ENCODE measurements around the gene ARHGAP28. TPM values are rescaled to one million over a fixed set of nuclear protein-coding genes. Genes with fewer than 3 reads are reported as not detected.

ARHGAP28 gene
- total RNA-seq, 1 experiment from 2014 or later = 118 TPM

DNA sequence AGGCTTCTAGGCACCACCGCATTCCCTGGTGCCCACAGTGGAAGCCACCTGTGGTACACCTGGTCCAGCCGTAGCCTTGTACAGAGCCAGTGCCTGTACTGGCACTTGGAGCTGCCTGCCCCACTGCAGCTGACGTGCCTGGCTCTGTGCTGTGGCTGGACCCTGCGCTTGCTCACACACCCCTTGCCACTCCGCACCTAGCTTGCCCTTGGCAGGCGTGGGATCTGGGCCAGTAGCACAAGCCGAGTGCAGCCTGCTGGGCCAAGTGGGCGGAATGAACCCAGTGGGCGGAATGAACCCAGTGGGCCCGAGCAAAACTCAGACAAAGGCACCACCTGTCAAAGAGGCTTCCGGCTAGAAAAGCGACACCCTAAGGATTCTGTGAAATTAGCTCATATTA is 126.3 kb downstream of the ARHGAP28 start:
- intact Hi-C loops (cut with micrococcal nuclease; ENCODE audit: unreplicated experiment) = no loop called here
- POLR2A ChIA-PET = interaction anchor here (0.5 kb wide), 1 partner anchor 30 kb away, joined by 3 read pairs; no protein-coding TSS in a partner anchor
- no peak overlapping the region for H3K27ac Mint-ChIP-seq (ENCODE audit: unreplicated experiment)

DNA sequence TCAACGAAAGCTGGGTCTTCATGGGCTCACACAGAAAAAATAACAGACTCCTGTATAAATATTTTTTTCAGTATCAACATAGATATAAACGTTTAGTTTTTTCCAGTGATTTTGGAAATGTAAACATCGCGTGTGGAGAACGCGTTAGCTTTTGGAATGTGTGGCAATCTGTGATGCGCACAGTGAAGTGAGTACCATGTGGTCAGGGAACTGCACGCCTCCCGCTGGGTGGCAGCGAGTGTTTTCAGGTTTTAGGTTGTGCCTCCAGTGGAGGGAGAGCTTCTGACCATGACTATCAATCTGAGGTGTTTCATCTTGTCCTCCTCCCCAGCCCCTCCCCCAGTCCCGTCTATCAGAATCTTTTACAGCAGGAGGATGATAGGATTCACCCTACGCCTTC is 127.8 kb downstream of the ARHGAP28 start:
- ChIA-PET POLR2A (no interaction called here), CTCF (no interaction called here)
- H3K9me3 Mint-ChIP-seq (ENCODE audit: unreplicated experiment) = no peaks in the 10 kb centered on the region
- Histone ChIP-seq H3K9me3 (no peaks in the 10 kb centered on the region), H3K4me3 (ENCODE audit: low read depth, low read length) (no peak overlapping the region), H3K36me3 (ENCODE audit: control insufficient read depth, insufficient read depth, low read length) (no peaks in the 10 kb centered on the region; the same call in 1 of the 2 replicates), H3K27me3 (replicated peaks; ENCODE audit: control insufficient read depth, insufficient read depth, low read length) (no peaks in the 10 kb centered on the region), H3K4me1 (no peaks in the 10 kb centered on the region)
- no peak for DNase-seq
- no peaks in the 10 kb centered on the region for H3K27me3 Mint-ChIP-seq (ENCODE audit: insufficient read depth, unreplicated experiment)
- H3K4me3 Mint-ChIP-seq (ENCODE audit: unreplicated experiment) = no peak overlapping the region
- no TSS peak for BruUV-seq (replicated peaks)
- peaks cover 56% of the 10 kb centered on the region for H3K36me3 Mint-ChIP-seq (ENCODE audit: insufficient read depth, unreplicated experiment)
- TF ChIP-seq, protein P1, sequence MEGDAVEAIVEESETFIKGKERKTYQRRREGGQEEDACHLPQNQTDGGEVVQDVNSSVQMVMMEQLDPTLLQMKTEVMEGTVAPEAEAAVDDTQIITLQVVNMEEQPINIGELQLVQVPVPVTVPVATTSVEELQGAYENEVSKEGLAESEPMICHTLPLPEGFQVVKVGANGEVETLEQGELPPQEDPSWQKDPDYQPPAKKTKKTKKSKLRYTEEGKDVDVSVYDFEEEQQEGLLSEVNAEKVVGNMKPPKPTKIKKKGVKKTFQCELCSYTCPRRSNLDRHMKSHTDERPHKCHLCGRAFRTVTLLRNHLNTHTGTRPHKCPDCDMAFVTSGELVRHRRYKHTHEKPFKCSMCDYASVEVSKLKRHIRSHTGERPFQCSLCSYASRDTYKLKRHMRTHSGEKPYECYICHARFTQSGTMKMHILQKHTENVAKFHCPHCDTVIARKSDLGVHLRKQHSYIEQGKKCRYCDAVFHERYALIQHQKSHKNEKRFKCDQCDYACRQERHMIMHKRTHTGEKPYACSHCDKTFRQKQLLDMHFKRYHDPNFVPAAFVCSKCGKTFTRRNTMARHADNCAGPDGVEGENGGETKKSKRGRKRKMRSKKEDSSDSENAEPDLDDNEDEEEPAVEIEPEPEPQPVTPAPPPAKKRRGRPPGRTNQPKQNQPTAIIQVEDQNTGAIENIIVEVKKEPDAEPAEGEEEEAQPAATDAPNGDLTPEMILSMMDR (IDR thresholded peaks at IDR 0.05; ENCODE audit: insufficient read depth in 1 of 2, low read depth in 1 of 2, low read length in 1 of 2, severe bottlenecking in 1 of 2, unreplicated experiment in 1 of 2) = no peak
- intact Hi-C loops (cut with micrococcal nuclease; ENCODE audit: unreplicated experiment) = no loop called here
- H3K4me1 Mint-ChIP-seq (ENCODE audit: low read depth, unreplicated experiment) = no peaks in the 10 kb centered on the region
- H3K27ac Mint-ChIP-seq (ENCODE audit: unreplicated experiment) = no peak overlapping the region

More for the DNA sequence above, 126.3 kb downstream of the ARHGAP28 start:
- Histone ChIP-seq H3K4me3 (ENCODE audit: low read depth, low read length) (no peak overlapping the region), H3K9me3 (no peaks in the 10 kb centered on the region), H3K27me3 (replicated peaks; ENCODE audit: control insufficient read depth, insufficient read depth, low read length) (no peaks in the 10 kb centered on the region), H3K4me1 (no peaks in the 10 kb centered on the region), H3K36me3 (ENCODE audit: control insufficient read depth, insufficient read depth, low read length) (no peaks in the 10 kb centered on the region)
- CTCF ChIA-PET = no interaction called here
- Mint-ChIP-seq H3K36me3 (ENCODE audit: insufficient read depth, unreplicated experiment) (peaks cover 71% of the 10 kb centered on the region), H3K27me3 (ENCODE audit: insufficient read depth, unreplicated experiment) (no peaks in the 10 kb centered on the region), H3K4me3 (ENCODE audit: unreplicated experiment) (no peak overlapping the region), H3K4me1 (ENCODE audit: low read depth, unreplicated experiment) (no peaks in the 10 kb centered on the region), H3K9me3 (ENCODE audit: unreplicated experiment) (no peaks in the 10 kb centered on the region)
- TF ChIP-seq, protein P1 (IDR thresholded peaks at IDR 0.05; ENCODE audit: insufficient read depth in 1 of 2, low read depth in 1 of 2, low read length in 1 of 2, severe bottlenecking in 1 of 2, unreplicated experiment in 1 of 2) = no peak
- no peak for DNase-seq
- no TSS peak for BruUV-seq (replicated peaks)

DNA sequence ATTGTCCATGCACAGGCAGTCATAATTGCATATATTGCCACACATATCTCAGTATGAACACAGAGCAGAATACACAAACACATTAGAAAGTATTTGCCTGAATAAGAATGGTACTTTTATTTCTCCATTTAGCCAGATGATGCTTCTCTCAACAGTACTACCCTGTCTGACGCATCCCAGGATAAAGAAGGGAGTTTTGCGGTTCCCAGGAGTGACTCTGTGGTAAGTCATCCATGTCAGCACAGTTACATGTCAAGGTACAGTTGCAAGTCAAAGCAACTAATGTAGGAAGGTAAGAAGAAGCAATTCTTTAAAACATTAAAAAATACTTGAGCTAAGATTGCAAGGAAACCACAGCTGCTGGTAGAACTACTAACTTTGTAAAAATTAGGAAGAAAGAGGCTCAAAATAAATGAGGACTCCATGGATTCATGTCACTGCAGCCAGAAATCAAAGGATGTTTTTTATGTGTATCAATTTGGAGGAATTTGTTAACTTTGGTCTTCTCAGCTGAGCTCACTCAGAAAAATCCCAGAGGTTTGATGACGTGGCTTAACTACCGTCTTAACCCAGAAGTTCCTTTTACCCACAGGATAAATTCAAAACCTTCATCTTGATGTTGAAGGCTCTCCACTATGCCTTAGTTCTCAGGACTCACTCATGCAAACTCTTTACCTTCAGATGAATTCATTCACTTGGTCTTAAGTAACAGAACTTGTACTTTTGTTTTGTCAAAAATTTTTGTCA is 130.3 kb downstream of the ARHGAP28 start:
- intact Hi-C loops (cut with micrococcal nuclease; ENCODE audit: unreplicated experiment) = no loop called here
- Histone ChIP-seq H3K4me3 (ENCODE audit: low read depth, low read length) (no peak overlapping the region), H3K27me3 (replicated peaks; ENCODE audit: control insufficient read depth, insufficient read depth, low read length) (no peaks in the 10 kb centered on the region), H3K4me1 (no peaks in the 10 kb centered on the region), H3K9me3 (no peaks in the 10 kb centered on the region), H3K36me3 (ENCODE audit: control insufficient read depth, insufficient read depth, low read length) (no peaks in the 10 kb centered on the region; the same call in 1 of the 2 replicates)
- H3K4me3 Mint-ChIP-seq (ENCODE audit: unreplicated experiment) = no peak overlapping the region
- TF ChIP-seq, protein P1 (IDR thresholded peaks at IDR 0.05; ENCODE audit: insufficient read depth in 1 of 2, low read depth in 1 of 2, low read length in 1 of 2, severe bottlenecking in 1 of 2, unreplicated experiment in 1 of 2) = no peak
- no TSS peak for BruUV-seq (replicated peaks)
- H3K36me3 Mint-ChIP-seq (ENCODE audit: insufficient read depth, unreplicated experiment) = peaks cover 31% of the 10 kb centered on the region
- H3K27ac Mint-ChIP-seq (ENCODE audit: unreplicated experiment) = no peak overlapping the region
- CTCF ChIA-PET = no interaction called here
- H3K9me3 Mint-ChIP-seq (ENCODE audit: unreplicated experiment) = no peaks in the 10 kb centered on the region
- no peaks in the 10 kb centered on the region for H3K27me3 Mint-ChIP-seq (ENCODE audit: insufficient read depth, unreplicated experiment)
- no peak for DNase-seq
- POLR2A ChIA-PET = no interaction called here
- H3K4me1 Mint-ChIP-seq (ENCODE audit: low read depth, unreplicated experiment) = no peaks in the 10 kb centered on the region

Measured in Caco-2 (cell line).